Gastroesophageal sphincter (tissue), 3 donors: ENCODE data around the gene HOXB7.

Source experiments
- EP300 ChIP-seq: sonication (generic); formaldehyde crosslinking; IDR thresholded peaks from one replicate; pipeline ENCODE4 v1.6.1; 2017; ENCODE audit warnings: antibody characterized with exemption, mild to moderate bottlenecking
- POLR2AphosphoS5 ChIP-seq: sonication (generic); formaldehyde crosslinking; IDR thresholded peaks from one replicate; pipeline ENCODE4 v1.6.1; 2017; ENCODE audit warnings: antibody characterized with exemption
- TF ChIP-seq, protein P1 (sequence below), 4 experiments: fragments of 200-600 bp in 2 of 4; fragments of 450-650 bp in 2 of 4; sonication (generic) in 1 of 4; IDR thresholded peaks; one replicate each; pipeline ENCODE4 v1.5.1; 2017 to 2019; ENCODE audit warnings: antibody characterized with exemption in 4 of 4, mild to moderate bottlenecking in 2 of 4, moderate library complexity in 2 of 4

DNA sequence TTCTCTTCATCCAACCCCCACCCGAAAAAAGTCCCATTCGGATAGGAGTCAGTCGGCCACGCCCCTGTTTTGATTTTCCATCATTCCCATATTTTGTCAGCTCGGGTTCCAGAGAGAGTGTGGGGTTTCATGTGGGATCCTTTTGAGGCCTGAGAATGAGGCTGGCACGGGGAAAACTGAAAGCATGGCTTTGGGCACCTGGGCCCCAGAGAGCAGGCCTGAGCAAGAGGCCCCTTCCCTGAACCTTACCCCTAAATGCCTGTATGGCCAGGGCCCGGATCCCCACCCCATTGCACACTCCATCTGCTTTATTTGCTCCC lies 28.1 kb downstream of the HOXB7 start:
- TF ChIP-seq, protein P1, sequence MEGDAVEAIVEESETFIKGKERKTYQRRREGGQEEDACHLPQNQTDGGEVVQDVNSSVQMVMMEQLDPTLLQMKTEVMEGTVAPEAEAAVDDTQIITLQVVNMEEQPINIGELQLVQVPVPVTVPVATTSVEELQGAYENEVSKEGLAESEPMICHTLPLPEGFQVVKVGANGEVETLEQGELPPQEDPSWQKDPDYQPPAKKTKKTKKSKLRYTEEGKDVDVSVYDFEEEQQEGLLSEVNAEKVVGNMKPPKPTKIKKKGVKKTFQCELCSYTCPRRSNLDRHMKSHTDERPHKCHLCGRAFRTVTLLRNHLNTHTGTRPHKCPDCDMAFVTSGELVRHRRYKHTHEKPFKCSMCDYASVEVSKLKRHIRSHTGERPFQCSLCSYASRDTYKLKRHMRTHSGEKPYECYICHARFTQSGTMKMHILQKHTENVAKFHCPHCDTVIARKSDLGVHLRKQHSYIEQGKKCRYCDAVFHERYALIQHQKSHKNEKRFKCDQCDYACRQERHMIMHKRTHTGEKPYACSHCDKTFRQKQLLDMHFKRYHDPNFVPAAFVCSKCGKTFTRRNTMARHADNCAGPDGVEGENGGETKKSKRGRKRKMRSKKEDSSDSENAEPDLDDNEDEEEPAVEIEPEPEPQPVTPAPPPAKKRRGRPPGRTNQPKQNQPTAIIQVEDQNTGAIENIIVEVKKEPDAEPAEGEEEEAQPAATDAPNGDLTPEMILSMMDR (IDR thresholded peaks at IDR 0.05), result no peak
- TF ChIP-seq POLR2AphosphoS5, result no peak
- TF ChIP-seq EP300, result no peak
